ENCODE results near the gene GNG8.

- TF ChIP-seq CTCF (IDR thresholded peaks at IDR 0.05; ENCODE audit: low read length) (no peak), EZH2phosphoT487 (IDR thresholded peaks at IDR 0.05; ENCODE audit: low read length) (no peak), EZH2 (optimal IDR thresholded peaks at IDR 0.05; ENCODE audit: low read depth, low read length) (no peak)
These were observed 13.3 kb upstream of the GNG8 start for GRCh38 chr19:46648961-46649960.

Data from MM.1S (cell line).